IMR-90 (cell line): ENCODE results near the gene TXNL4B. TPM values are rescaled to one million over a fixed set of nuclear protein-coding genes. Genes with fewer than 3 reads are reported as not detected.

ENCODE experiments used
- ATAC-seq: fragments of 200-7000 bp; cut with Tn5 transposase; 2 replicates; pipeline ENCODE4 v1.9.1; 2020; ENCODE audit warnings: low read depth, mild to moderate bottlenecking, moderate library complexity
- BruUV-seq: library from RNA; stranded (reverse); fragments of 400-500 nt; replicated peaks from 2 replicates; lab custom pipeline; 2021; lab: Mats Ljungman, UMichigan
- CTCF ChIA-PET: fragments of 300-600 bp; formaldehyde crosslinking; extraction: SDS; loops from one replicate; lab custom pipeline; 2021; ENCODE audit warnings: antibody characterized with exemption; lab: Yijun Ruan, JAX
- POLR2A ChIA-PET: fragments of 300-600 bp; sonication (Branson Sonifier 250); formaldehyde crosslinking; loops from one replicate; lab custom pipeline; 2022; ENCODE audit warnings: antibody characterized with exemption; ENCODE audit not compliant: unreplicated experiment; lab: Charles Lee
- DNase-seq: peaks from one replicate; pipeline ENCODE4 v3.0.0; 2013
- H2AFZ ChIP-seq: replicated peaks from 2 replicates; pipeline ENCODE3; 2013; ENCODE audit warnings: low read length, mild to moderate bottlenecking; ENCODE audit not compliant: poor library complexity
- H2AK5ac ChIP-seq: 2 replicates; pipeline ENCODE4 v1.6.1; 2013; ENCODE audit warnings: low read depth, low read length, inconsistent platforms
- H2AK9ac ChIP-seq: replicated peaks from 2 replicates; pipeline ENCODE3; 2013; ENCODE audit warnings: mild to moderate bottlenecking, low read depth, low read length, moderate library complexity; ENCODE audit not compliant: poor library complexity
- H2BK120ac ChIP-seq: 2 replicates; pipeline ENCODE4 v1.6.1; 2013; ENCODE audit warnings: low read depth, low read length, inconsistent platforms
- H2BK15ac ChIP-seq: 3 replicates; pipeline ENCODE4 v1.6.1; 2013; ENCODE audit warnings: low read depth, low read length, inconsistent platforms
- H2BK20ac ChIP-seq: 2 replicates; pipeline ENCODE4 v1.6.1; 2013; ENCODE audit warnings: low read depth, mild to moderate bottlenecking, inconsistent platforms, low read length, moderate library complexity
- H2BK5ac ChIP-seq: 2 replicates; pipeline ENCODE4 v1.6.1; 2013; ENCODE audit warnings: mild to moderate bottlenecking, low read depth, low read length, inconsistent platforms; ENCODE audit not compliant: poor library complexity, severe bottlenecking
- H3K14ac ChIP-seq: replicated peaks from 2 replicates; pipeline ENCODE4 v1.6.1; 2013; ENCODE audit warnings: low read depth, low read length, inconsistent platforms
- H3K18ac ChIP-seq: 2 replicates; pipeline ENCODE4 v1.6.1; 2013; ENCODE audit warnings: low read depth, low read length, control low read depth
- H3K23ac ChIP-seq: 2 replicates; pipeline ENCODE4 v1.6.1; 2013; ENCODE audit warnings: low read depth, low read length, inconsistent platforms
- H3K27ac ChIP-seq: 2 replicates; pipeline ENCODE4 v1.5.1; 2013; ENCODE audit warnings: mild to moderate bottlenecking, control low read depth, low read length; ENCODE audit not compliant: insufficient read depth
- H3K27me3 ChIP-seq: 2 replicates; pipeline ENCODE4 v1.6.1; 2013; ENCODE audit warnings: low read length; ENCODE audit not compliant: control insufficient read depth, insufficient read depth
- H3K36me3 ChIP-seq: 2 replicates; pipeline ENCODE4 v1.6.1; 2013; ENCODE audit warnings: low read length, mixed read lengths; ENCODE audit not compliant: control insufficient read depth, insufficient read depth
- H3K4ac ChIP-seq: 2 replicates; pipeline ENCODE4 v1.6.1; 2013; ENCODE audit warnings: low read depth, low read length, inconsistent platforms
- H3K4me1 ChIP-seq: 2 replicates; pipeline ENCODE4 v1.6.1; 2013; ENCODE audit warnings: low read length, mixed read lengths; ENCODE audit not compliant: control insufficient read depth, insufficient read depth
- H3K4me2 ChIP-seq: 2 replicates; pipeline ENCODE4 v1.6.1; 2013; ENCODE audit warnings: low read depth, mild to moderate bottlenecking, control low read depth, low read length, moderate library complexity
- H3K4me3 ChIP-seq: 2 replicates; pipeline ENCODE4 v1.5.1; 2013; ENCODE audit warnings: low read depth, mild to moderate bottlenecking, control low read depth, low read length, moderate library complexity; ENCODE audit not compliant: insufficient read depth
- H3K56ac ChIP-seq: 2 replicates; pipeline ENCODE4 v1.6.1; 2013; ENCODE audit warnings: low read length, inconsistent platforms; ENCODE audit not compliant: insufficient read depth; ENCODE audit errors: extremely low read depth
- H3K79me1 ChIP-seq, 2 experiments: 2 replicates each; pipeline ENCODE4 v1.6.1; 2013; ENCODE audit warnings: low read length in 2 of 2, inconsistent platforms in 1 of 2, low read depth in 1 of 2
- H3K9ac ChIP-seq: 2 replicates; pipeline ENCODE4 v1.6.1; 2013; ENCODE audit warnings: low read depth, low read length, control low read depth
- H3K9me1 ChIP-seq: 2 replicates; pipeline ENCODE4 v1.6.1; 2013; ENCODE audit warnings: low read length, inconsistent platforms; ENCODE audit not compliant: insufficient read depth
- H3K9me3 ChIP-seq: 2 replicates; pipeline ENCODE4 v1.6.1; 2013; ENCODE audit warnings: low read length; ENCODE audit not compliant: control insufficient read depth, insufficient read depth
- H4K20me1 ChIP-seq: 2 replicates; pipeline ENCODE4 v1.6.1; 2013; ENCODE audit warnings: low read length, inconsistent platforms; ENCODE audit not compliant: insufficient read depth
- H4K5ac ChIP-seq: 2 replicates; pipeline ENCODE4 v1.6.1; 2013; ENCODE audit warnings: mild to moderate bottlenecking, low read depth, low read length, control low read depth
- H4K8ac ChIP-seq, 2 experiments: 2 replicates each; pipeline ENCODE4 v1.6.1; 2013; ENCODE audit warnings: low read depth in 2 of 2, low read length in 2 of 2, control low read depth in 1 of 2, inconsistent platforms in 1 of 2
- H4K91ac ChIP-seq: 2 replicates; pipeline ENCODE4 v1.6.1; 2013; ENCODE audit warnings: low read depth, low read length, inconsistent platforms; ENCODE audit not compliant: insufficient read depth
- CEBPB ChIP-seq: IDR thresholded peaks from 2 replicates; pipeline ENCODE4 v1.6.1; 2012; ENCODE audit warnings: low read depth, low read length, improper control_type of control experiment
- CHD1 ChIP-seq: IDR thresholded peaks from 2 replicates; pipeline ENCODE4 v1.6.1; 2012; ENCODE audit warnings: low read depth, low read length, improper control_type of control experiment
- FOS ChIP-seq: fragments of 150-350 bp; IDR thresholded peaks from 2 replicates; pipeline ENCODE4 v1.6.1; 2016; ENCODE audit warnings: low read depth, low read length
- MAZ ChIP-seq: IDR thresholded peaks from 2 replicates; pipeline ENCODE4 v1.6.1; 2012; ENCODE audit warnings: low read depth, mild to moderate bottlenecking, low read length, improper control_type of control experiment, moderate library complexity, borderline replicate concordance
- RCOR1 ChIP-seq: IDR thresholded peaks from 2 replicates; pipeline ENCODE4 v1.6.1; 2012; ENCODE audit warnings: mild to moderate bottlenecking, low read length, improper control_type of control experiment; ENCODE audit not compliant: insufficient replicate concordance
- SMC3 ChIP-seq: fragments of 150-350 bp; IDR thresholded peaks from 2 replicates; pipeline ENCODE4 v1.6.1; 2016; ENCODE audit warnings: low read depth, mild to moderate bottlenecking, antibody characterized with exemption, low read length, moderate library complexity
- USF2 ChIP-seq: fragments of 150-350 bp; IDR thresholded peaks from 2 replicates; pipeline ENCODE4 v1.6.1; 2017; ENCODE audit warnings: mild to moderate bottlenecking, antibody characterized with exemption, low read length, low read depth
- WGBS, 2 experiments: methylation state at CpG; one replicate each; pipeline versions ENCODE4 v1.1.5 to v1.1.7; 2013; ENCODE audit warnings: missing lambda C conversion rate in 2 of 2; ENCODE audit not compliant: insufficient read length in 1 of 2; ENCODE audit errors: extremely low coverage in 2 of 2; 5-methylcytosine and 5-hydroxymethylcytosine counted together
- dilution Hi-C: fragments of 300-500 bp; cut with HindIII; formaldehyde crosslinking; loops from one replicate; pipeline ENCODE4 v1.14.3; 2018; ENCODE audit warnings: low sequenced_read_pairs; ENCODE audit not compliant: unreplicated experiment
- in situ Hi-C: fragments of 300-500 bp; cut with MboI; formaldehyde crosslinking; loops from 3 replicates; pipeline ENCODE4 v1.14.3; 2019; ENCODE audit warnings: low sequenced_read_pairs, inconsistent platforms, mixed read lengths
- intact Hi-C: fragments of 100-400 bp; cut with micrococcal nuclease; formaldehyde crosslinking; loops from 2 replicates; pipeline ENCODE4 v1.10.0; 2022
- polyA plus RNA-seq, 3 experiments: library from polyadenylated mRNA; depleted of rRNA; stranded (reverse); fragments of >200 nt; gene quantifications; 2 replicates each; pipeline ENCODE4 v1.2.3, GENCODE V29; 2012; ENCODE audit warnings: low replicate concordance in 1 of 3
- total RNA-seq: library from RNA; depleted of rRNA; stranded (reverse); fragments of >200 nt; gene quantifications from 2 replicates; pipeline ENCODE4 v1.2.3, GENCODE V29; 2012

TXNL4B gene
- total and polyA plus RNA-seq, 2 of the 4 experiments (the other 2 are of a cell fraction), result 5.4 to 8.6 TPM

- Histone ChIP-seq H2AFZ (no peak overlapping the region), H3K4ac (no peak overlapping the region), H4K91ac (no peak overlapping the region), H3K27ac (no peak overlapping the region), H3K9ac (no peak overlapping the region), H2BK5ac (no peak overlapping the region), H3K79me1 (no peaks in the 10 kb centered on the region), H3K23ac (no peak overlapping the region), H2BK15ac (no peak overlapping the region), H3K18ac (no peak overlapping the region), H2AK9ac (no peak overlapping the region), H2BK120ac (no peak overlapping the region), H3K36me3 (no peaks in the 10 kb centered on the region), H3K9me1 (no peaks in the 10 kb centered on the region), H4K20me1 (0 out of 2 replicates have a peak, but pooled peaks cover 4% of the 10 kb centered on the region), H3K56ac (no peak overlapping the region), H4K8ac (no peak overlapping the region), H3K14ac (no peak overlapping the region), H3K4me3 (no peak overlapping the region), H3K4me1 (no peaks in the 10 kb centered on the region), H3K27me3 (peaks cover 8% of the 10 kb centered on the region), H3K4me2 (no peak overlapping the region), H2BK20ac (no peak overlapping the region), H3K9me3 (no peaks in the 10 kb centered on the region), H4K5ac (no peak overlapping the region), H2AK5ac (no peak overlapping the region)
- intact Hi-C loops, result loop anchor here (5.0 to 10.0 kb wide), 5 partner anchors 109 to 1906 kb away; no protein-coding TSS in a partner anchor
- CTCF ChIA-PET, result interaction anchor here (0.8 kb wide), 1 partner anchor 338 kb away, joined by 3 read pairs; no protein-coding TSS in a partner anchor
- dilution Hi-C loops, result no loop called here
- BruUV-seq, result no TSS peak
- no peak for ATAC-seq
- WGBS, 2 experiments, result 42% methylated on average over 4 of the region's 9 CpGs; no CpG with 5 or more reads in 1 of the 2 experiments
- POLR2A ChIA-PET, result no interaction called here
- no peak for DNase-seq
- TF ChIP-seq CEBPB (no peak), FOS (no peak), MAZ (no peak), RCOR1 (no peak), CHD1 (no peak), SMC3 (no peak), USF2 (no peak)
- in situ Hi-C loops, result loop anchor here (10.0 kb wide), 1 partner anchor 336 kb away; no protein-coding TSS in a partner anchor
Observed at GRCh38 chr16:72128701-72129100, 35.3 kb upstream of the TXNL4B start.
